ENCODE data around the gene SH3D21.

GRCh38 chr1:36309397-36309796, 3.2 kb downstream of the SH3D21 start:
- TF ChIP-seq CTCF (IDR thresholded peaks at IDR 0.05; ENCODE audit: control extremely low read depth in 1 of 3, insufficient read depth in 1 of 3, low read depth in 1 of 3, low read length in 3 of 3), result no peak
- TF ChIP-seq RNF2 (IDR thresholded peaks at IDR 0.05; ENCODE audit: borderline replicate concordance, low read depth, low read length, missing control alignments, poor library complexity, severe bottlenecking), result no peak
- no peak for TF ChIP-seq POLR2A (IDR thresholded peaks at IDR 0.05; ENCODE audit: control extremely low read depth in 1 of 2, low read depth in 2 of 2, low read length in 2 of 2)
- TF ChIP-seq ATF3 (IDR thresholded peaks at IDR 0.05; ENCODE audit: insufficient read depth, low read depth, low read length), result no peak
- TF ChIP-seq TEAD4 (IDR thresholded peaks at IDR 0.05; ENCODE audit: low read depth, low read length), result no peak
- TF ChIP-seq USF2 (IDR thresholded peaks at IDR 0.05; ENCODE audit: low read length), result no peak
- TF ChIP-seq ZNF274 (IDR thresholded peaks at IDR 0.05; ENCODE audit: borderline replicate concordance, extremely low read depth, low read length), result no peak
